HEK293 (cell line): ENCODE data around the gene NRBF2.

Experiments
- TRIM28 ChIP-seq: IDR thresholded peaks from 2 replicates; pipeline ENCODE4 v1.6.1; 2011; ENCODE audit warnings: low read length, control low read depth, borderline replicate concordance
- ZNF146 ChIP-seq: fragments of 450-650 bp; formaldehyde crosslinking; IDR thresholded peaks from 2 replicates; pipeline ENCODE4 v1.5.1; 2016; ENCODE audit warnings: missing biosample characterization, missing genetic modification characterization
- ZNF768 ChIP-seq: fragments of 450-650 bp; formaldehyde crosslinking; IDR thresholded peaks from 2 replicates; pipeline ENCODE4 v1.5.1; 2018; ENCODE audit warnings: missing biosample characterization, mild to moderate bottlenecking, missing genetic modification characterization

- TF ChIP-seq ZNF768 (tag by site-specific recombination) (no peak), TRIM28 (no peak), ZNF146 (tag by site-specific recombination) (no peak)
Observed at GRCh38 chr10:63084690-63085382, 48.3 kb upstream of the NRBF2 start.
